Activated T-helper 9 cell treated with anti-CD3 and anti-CD28 coated beads, Interleukin-2, amount 50 U/mL, for 16 hours (primary cell): Measurements from ENCODE around the gene NINJ2.

Source experiments
- DNase-seq: peaks from one replicate; pipeline ENCODE4 v3.0.0-alpha.2; 2020; ENCODE audit warnings: low read depth

The NINJ2 gene

DNA sequence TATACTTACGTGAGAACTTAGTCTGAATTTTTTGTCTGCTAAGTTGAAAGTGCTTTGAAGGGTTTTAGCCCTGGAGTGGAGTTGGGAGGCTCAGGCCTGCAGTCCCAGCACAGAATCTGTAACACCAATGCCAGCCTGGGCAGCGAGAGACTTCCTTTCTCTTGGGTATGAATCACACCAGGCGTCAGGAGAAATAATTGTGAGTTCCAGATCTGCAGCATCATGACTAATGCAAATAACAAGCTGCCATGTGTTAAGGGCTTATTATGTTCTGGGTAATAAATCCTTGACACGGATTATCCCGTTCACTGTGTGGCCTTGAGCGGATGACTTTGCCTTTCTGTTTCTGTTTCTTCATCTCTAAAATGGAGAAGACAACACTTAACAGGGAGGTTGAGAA, 132.9 kb downstream of the NINJ2 start:
- DNase-seq, result no peak

GRCh38 chr12:527729-528128, 135.5 kb downstream of the NINJ2 start:
- DNase-seq, result no peak

DNA sequence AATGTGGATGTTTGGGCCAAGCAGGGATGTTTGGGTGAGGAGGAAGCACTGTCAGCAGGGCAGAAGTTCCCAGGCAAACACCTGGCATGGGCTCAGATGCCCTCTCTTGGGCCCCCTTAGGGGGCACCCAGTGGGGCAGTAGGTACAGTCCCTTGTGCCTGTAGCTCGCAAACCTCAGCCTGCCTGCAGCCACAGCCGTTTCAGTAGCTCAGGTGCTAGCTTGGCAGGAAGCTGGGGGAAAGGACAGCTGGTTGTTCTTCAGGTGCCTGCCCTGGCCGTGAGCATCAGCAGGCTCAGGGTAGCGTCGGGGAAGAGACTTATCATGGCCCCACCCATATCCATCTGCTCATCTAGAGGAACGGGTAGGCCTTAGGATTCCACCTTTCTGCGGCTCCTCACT, 136.0 kb downstream of the NINJ2 start:
- DNase-seq, result no peak

- DNase-seq, result no peak
These were observed 137.2 kb downstream of the NINJ2 start for GRCh38 chr12:526089-526488.

DNA sequence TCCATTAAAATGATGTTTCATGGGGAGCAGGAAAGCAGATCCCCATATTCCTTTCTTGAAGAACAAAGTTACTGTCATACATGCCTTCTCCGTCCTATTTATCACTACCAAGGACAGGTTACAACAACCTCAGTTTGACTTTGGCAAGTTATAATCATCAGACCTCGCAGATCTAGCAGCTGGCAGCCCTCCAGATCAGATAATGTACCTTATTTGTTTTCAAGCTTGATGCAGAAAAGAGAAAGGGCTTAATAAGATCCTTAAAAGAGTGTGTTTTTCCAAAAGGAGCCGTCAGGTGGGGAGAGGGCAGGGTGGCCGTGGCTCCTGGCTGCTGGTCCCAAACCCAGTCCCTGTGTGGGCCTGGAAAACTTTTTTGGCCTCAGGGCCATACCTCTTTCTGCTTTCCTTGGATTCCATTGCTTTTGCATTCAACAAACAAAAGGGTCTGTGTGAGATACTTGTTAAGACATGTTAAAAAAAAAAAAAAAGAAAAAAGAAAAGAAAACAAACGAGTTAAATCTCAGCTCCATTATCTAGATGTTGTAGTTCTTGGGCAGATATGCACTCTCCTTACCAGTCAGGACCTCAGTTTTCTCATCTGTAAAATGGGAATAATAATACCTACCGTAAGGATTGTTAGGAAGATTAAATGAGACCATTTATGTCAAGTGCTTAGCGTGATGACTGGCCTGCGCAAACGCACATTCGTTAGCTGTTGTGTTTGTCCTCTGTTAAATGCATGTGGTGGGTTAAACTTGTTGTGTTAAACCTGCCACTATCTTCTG, 138.9 kb downstream of the NINJ2 start:
- DNase-seq, result no peak

- no peak for DNase-seq
These were observed 140.4 kb downstream of the NINJ2 start for GRCh38 chr12:522692-523378.

DNA sequence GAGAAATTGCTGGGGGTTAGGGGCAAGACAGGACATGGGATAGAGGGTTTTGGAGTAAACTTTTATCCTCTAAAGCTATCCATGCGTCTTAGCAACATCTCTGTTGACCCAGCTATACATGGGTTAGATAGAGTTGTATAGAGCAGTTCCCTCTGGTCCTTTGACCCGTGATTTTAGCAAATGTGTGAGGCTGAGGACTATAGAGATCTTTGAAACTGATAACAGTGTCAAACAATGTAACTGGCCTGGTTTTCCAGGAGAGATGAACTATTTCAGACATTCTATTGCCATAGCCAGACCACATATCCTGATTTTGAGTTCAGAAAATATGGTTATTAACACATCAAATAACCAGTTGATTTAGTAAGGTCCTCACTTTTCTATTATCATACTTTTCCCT, 143.1 kb downstream of the NINJ2 start:
- no peak for DNase-seq

DNA sequence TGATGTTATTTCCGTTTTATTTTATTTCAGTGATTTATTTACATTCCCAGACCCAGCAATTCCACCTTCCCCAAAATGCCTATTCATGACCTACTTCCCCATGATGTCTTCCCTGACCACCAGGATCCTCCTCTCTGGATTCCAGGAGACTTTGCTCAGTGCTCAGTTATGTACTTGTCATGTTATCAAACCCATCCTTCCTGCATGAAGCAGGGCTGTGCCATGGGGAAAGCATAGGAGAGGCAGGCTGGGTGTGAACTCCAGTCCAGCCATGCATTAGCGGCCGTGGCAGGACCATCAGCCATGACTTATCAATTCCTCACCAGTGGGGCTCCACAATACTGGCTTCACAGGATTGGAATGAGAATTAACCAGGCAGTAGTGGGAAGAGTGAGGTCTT, 145.7 kb downstream of the NINJ2 start:
- DNase-seq, result no peak
